ENCODE measurements around the gene SETX. TPM values are rescaled to one million over a fixed set of nuclear protein-coding genes. Genes with fewer than 3 reads are reported as not detected.

The SETX gene
- total and polyA plus RNA-seq, 8 donors = 11.1 to 23.1 (median 14.5) TPM

DNA sequence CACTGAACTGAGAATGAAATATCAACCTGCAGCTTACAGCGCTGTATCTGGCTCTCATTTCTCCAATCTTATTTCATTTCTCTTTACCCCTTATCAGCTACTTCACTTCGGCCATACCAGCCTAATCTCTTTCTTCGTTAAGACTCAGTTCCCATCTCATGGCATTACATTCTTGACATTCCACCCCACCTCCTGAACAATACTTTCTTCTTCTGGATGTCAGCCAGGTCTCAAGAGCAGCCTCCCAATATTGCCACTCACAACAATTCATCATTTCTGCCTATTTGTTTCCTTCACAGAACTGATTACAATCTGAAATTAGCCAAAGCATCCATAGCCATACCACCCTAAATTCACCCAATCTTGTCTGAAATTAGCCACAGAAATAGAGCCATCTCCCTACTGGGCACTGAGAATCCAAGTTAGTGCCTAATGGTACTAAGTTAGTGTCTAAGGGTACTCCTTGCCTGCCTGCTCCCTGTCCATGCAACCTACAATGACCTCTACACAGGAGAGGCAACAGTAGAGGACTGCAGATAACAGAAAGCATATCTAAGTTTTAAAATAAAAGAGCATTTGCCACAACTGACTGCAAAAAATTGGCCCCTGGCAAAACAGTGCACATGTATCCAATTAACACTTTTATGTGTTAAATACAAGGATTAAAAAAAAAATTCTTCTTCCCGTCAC, 35.2 kb downstream of the SETX start:
- TF ChIP-seq, protein P1, sequence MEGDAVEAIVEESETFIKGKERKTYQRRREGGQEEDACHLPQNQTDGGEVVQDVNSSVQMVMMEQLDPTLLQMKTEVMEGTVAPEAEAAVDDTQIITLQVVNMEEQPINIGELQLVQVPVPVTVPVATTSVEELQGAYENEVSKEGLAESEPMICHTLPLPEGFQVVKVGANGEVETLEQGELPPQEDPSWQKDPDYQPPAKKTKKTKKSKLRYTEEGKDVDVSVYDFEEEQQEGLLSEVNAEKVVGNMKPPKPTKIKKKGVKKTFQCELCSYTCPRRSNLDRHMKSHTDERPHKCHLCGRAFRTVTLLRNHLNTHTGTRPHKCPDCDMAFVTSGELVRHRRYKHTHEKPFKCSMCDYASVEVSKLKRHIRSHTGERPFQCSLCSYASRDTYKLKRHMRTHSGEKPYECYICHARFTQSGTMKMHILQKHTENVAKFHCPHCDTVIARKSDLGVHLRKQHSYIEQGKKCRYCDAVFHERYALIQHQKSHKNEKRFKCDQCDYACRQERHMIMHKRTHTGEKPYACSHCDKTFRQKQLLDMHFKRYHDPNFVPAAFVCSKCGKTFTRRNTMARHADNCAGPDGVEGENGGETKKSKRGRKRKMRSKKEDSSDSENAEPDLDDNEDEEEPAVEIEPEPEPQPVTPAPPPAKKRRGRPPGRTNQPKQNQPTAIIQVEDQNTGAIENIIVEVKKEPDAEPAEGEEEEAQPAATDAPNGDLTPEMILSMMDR (IDR thresholded peaks at IDR 0.05) = no peak
- Histone ChIP-seq H3K4me1 (peaks cover 0 to 5% (median 0%) of the 10 kb centered on the region in 3 donors), H3K9me3 (no peaks in the 10 kb centered on the region), H3K27me3 (no peaks in the 10 kb centered on the region), H3K36me3 (no peaks in the 10 kb centered on the region), H3K4me3 (no peak overlapping the region), H3K27ac (no peak overlapping the region)
- no peak for ATAC-seq
- 59 to 66% methylated on average over 4 of the region's 4 CpGs for WGBS, 2 donors
- DNase-seq = no peak
- FAIRE-seq = no peak
- intact Hi-C loops (cut with DNase I) = no loop called here

DNA sequence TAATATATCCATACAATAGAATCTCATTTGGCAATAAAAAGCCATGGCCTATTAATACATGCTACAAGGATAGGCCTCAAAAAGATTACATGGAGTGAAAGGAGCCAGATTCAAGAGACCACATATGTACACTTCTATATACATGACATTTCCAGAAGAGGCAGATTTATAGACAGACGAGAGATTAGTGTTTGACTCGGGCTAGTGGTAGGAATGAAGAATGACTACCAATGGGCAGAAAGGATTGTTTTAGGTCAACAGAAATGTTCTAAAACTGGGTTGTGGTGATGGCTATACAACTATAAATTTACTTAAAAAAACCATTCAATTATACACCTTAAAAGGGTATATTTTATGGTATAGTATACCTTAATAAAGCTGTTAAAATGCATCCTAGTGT, 41.9 kb downstream of the SETX start:
- Histone ChIP-seq H3K36me3 (peaks cover 0 to 13% (median 3%) of the 10 kb centered on the region in 3 donors), H3K9me3 (no peaks in the 10 kb centered on the region), H3K27me3 (no peaks in the 10 kb centered on the region), H3K27ac (no peak overlapping the region), H3K4me1 (no peaks in the 10 kb centered on the region), H3K4me3 (no peak overlapping the region)
- WGBS, 2 donors = 94% methylated on average over 2 of the region's 2 CpGs
- DNase-seq = no peak
- no peak for ATAC-seq
- FAIRE-seq = no peak
- TF ChIP-seq, protein P1 (IDR thresholded peaks at IDR 0.05) = no peak
- intact Hi-C loops (cut with DNase I) = no loop called here

DNA sequence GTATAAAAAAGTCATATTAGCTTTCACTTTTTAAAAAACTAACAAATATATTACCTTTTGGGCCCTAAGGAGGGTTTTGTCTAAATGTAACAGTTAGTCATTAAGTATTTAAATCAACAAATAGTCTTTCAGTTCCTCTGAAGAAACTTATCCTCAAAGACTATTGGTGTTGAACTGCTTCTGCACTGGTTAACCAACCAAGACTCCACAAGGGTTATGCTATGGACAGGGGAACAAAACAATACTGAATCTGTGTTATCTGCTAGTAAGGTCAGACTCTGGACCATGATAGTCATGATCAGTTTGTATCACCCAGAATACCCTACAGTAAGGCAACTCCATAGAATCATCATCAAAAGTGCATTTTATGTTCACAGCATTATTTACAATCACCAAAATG, 42.4 kb downstream of the SETX start:
- Histone ChIP-seq H3K27ac (no peak overlapping the region), H3K27me3 (no peaks in the 10 kb centered on the region), H3K36me3 (peaks cover 0 to 13% (median 4%) of the 10 kb centered on the region in 3 donors), H3K4me1 (no peaks in the 10 kb centered on the region), H3K4me3 (no peak overlapping the region), H3K9me3 (no peaks in the 10 kb centered on the region)
- ATAC-seq = no peak
- TF ChIP-seq, protein P1 (IDR thresholded peaks at IDR 0.05) = no peak
- no peak for DNase-seq
- FAIRE-seq = no peak
- intact Hi-C loops (cut with DNase I) = no loop called here

DNA sequence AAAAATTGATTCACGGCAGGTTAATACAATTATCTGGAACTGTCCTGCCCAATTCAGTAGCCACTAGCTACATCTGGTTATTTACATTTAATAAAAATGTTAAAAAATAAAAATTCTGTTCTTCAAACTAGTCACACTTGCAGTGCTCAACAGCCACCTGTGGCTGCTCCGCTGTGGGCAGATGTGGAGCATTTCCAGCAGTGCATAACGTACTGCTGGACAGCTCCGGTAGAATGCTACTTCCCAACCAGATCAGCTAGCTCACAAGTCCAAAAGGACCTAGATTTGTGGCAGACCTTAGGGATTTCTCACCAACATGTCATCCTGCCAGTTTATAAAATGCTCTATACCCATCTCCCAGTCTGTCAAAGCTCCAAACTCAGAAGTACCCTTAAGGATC, 42.8 kb downstream of the SETX start:
- Histone ChIP-seq H3K9me3 (no peaks in the 10 kb centered on the region), H3K27ac (no peak overlapping the region), H3K4me3 (no peak overlapping the region), H3K4me1 (no peaks in the 10 kb centered on the region), H3K27me3 (no peaks in the 10 kb centered on the region), H3K36me3 (peaks cover 0 to 13% (median 4%) of the 10 kb centered on the region in 3 donors)
- intact Hi-C loops (cut with DNase I) = no loop called here
- ATAC-seq (no peak), DNase-seq (no peak), FAIRE-seq (no peak)
- WGBS, 2 donors = 92 to 96% methylated on average over 4 of the region's 4 CpGs
- TF ChIP-seq, protein P1 (IDR thresholded peaks at IDR 0.05) = no peak

DNA sequence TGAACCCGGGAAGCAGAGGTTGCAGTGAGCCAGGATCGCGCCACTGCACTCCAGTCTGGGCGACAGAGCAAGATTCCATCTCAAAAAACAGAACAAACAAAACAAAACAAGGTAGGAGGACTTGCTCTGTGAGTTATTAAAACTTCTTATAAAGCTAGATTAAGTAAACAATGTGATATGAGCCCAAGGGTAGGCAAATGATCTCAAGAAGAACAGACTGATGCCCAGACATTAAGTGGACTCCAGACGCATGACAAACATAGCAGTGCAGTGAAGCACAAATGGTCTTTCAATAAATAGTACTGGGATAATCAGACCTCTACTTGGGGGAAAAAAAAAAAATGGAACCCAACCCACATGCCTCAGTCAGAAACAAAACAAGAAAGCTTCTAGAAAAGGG, 45.7 kb downstream of the SETX start:
- DNase-seq = no peak
- WGBS, 2 donors = 95 to 96% methylated on average over 5 of the region's 5 CpGs
- no peak overlapping the region for H3K4me3 ChIP-seq
- no peak overlapping the region for H3K27ac ChIP-seq
- TF ChIP-seq, protein P1 (IDR thresholded peaks at IDR 0.05) = no peak
- intact Hi-C loops (cut with DNase I) = no loop called here
- no peak for ATAC-seq
- no peaks in the 10 kb centered on the region for H3K27me3 ChIP-seq
- no peaks in the 10 kb centered on the region for H3K4me1 ChIP-seq
- H3K9me3 ChIP-seq = no peaks in the 10 kb centered on the region
- FAIRE-seq = no peak
- peaks cover 0 to 13% (median 9%) of the 10 kb centered on the region in 3 donors for H3K36me3 ChIP-seq
